GM18505 (cell line): ENCODE data around the gene HMCES.
"Not testable (repeated sequence)": the region's sequence is repeated elsewhere in the genome, so short reads cannot be mapped to it uniquely, and the experiment has no call there.

ENCODE experiments used
- ATAC-seq: cut with Tn5 transposase; IDR thresholded peaks from one replicate; pipeline ENCODE4 v1.9.1; 2021; ENCODE audit not compliant: unreplicated experiment
- POLR2A ChIP-seq: IDR thresholded peaks from 4 replicates; pipeline ENCODE4 v1.6.1; 2011; ENCODE audit warnings: borderline replicate concordance; ENCODE audit not compliant: insufficient read depth, insufficient read length; ENCODE audit errors: extremely low read depth

The HMCES gene

GRCh38 chr3:129246636-129247035 lies 32.0 kb upstream of the HMCES start:
- no peak for ATAC-seq
- TF ChIP-seq POLR2A, result no peak

- no peak for TF ChIP-seq POLR2A
- no peak for ATAC-seq
Measured at GRCh38 chr3:129248286-129248979, 30.2 kb upstream of the HMCES start.

- peak; percentile 98 for TF ChIP-seq POLR2A
Measured at GRCh38 chr3:129249284-129250065, 29.2 kb upstream of the HMCES start, which contains the start of gene COPG1. Gene COPG1, plus strand, starts transcription at chr3:129249606. Its CDS starts 104 bp downstream, at chr3:129249710.

GRCh38 chr3:129252748-129253147 lies 25.9 kb upstream of the HMCES start:
- no peak for TF ChIP-seq POLR2A
- no peak for ATAC-seq

More at GRCh38 chr3:129249284-129250065, 29.2 kb upstream of the HMCES start, which contains the start of gene COPG1:
- peak; percentile 73 for ATAC-seq

- no peak for ATAC-seq
- no peak for TF ChIP-seq POLR2A
Measured at GRCh38 chr3:129254536-129255230, 24.0 kb upstream of the HMCES start.

- ATAC-seq, result no peak
- TF ChIP-seq POLR2A, result no peak
Measured at GRCh38 chr3:129256270-129256669, 22.4 kb upstream of the HMCES start.

- no peak for ATAC-seq
- TF ChIP-seq POLR2A, result no peak
Measured at GRCh38 chr3:129257609-129258008, 21.1 kb upstream of the HMCES start.

- ATAC-seq, result no peak
- TF ChIP-seq POLR2A, result no peak
Measured at GRCh38 chr3:129259612-129260477, 18.8 kb upstream of the HMCES start.

GRCh38 chr3:129260606-129261005 lies 18.1 kb upstream of the HMCES start:
- ATAC-seq, result no peak
- no peak for TF ChIP-seq POLR2A

- no peak for ATAC-seq
- no peak for TF ChIP-seq POLR2A
Measured at GRCh38 chr3:129261894-129262293, 16.8 kb upstream of the HMCES start.

- TF ChIP-seq POLR2A, result no peak
- no peak for ATAC-seq
Measured at GRCh38 chr3:129263161-129263910, 15.3 kb upstream of the HMCES start.

- ATAC-seq, result not testable (repeated sequence)
Measured at GRCh38 chr3:129264994-129265393, 13.7 kb upstream of the HMCES start.
